ENCODE measurements around the gene ERFE.

- no peak for TF ChIP-seq CTCF (IDR thresholded peaks at IDR 0.05; ENCODE audit: borderline replicate concordance, extremely low read depth, low read length, poor library complexity, severe bottlenecking)
- no peak for TF ChIP-seq EZH2 (IDR thresholded peaks at IDR 0.05; ENCODE audit: borderline replicate concordance, low read depth, low read length, severe bottlenecking)
Observed at GRCh38 chr2:238216651-238217184, 57.9 kb downstream of the ERFE start.
